ENCODE results near the gene SIL1. TPM values are rescaled to one million over a fixed set of nuclear protein-coding genes. Genes with fewer than 3 reads are reported as not detected.

The SIL1 gene
- 37.3 and 44.9 TPM in 2 replicates for total RNA-seq

GRCh38 chr5:139197710-139198669 lies at the start of gene SIL1:
Gene SIL1, minus strand, starts transcription at chr5:139198368. Its CDS starts 70,525 bp downstream, at chr5:139127843.

Other genes with a start within 250 kb of the SIL1 start
- 145 and 151 TPM in 2 replicates for gene MATR3, start 95.4 kb upstream of the SIL1 start, total RNA-seq
- 44.5 and 51.5 TPM in 2 replicates for gene PAIP2, start 143.5 kb upstream of the SIL1 start, total RNA-seq
- not detected in 2 replicates for gene SLC23A1, start 184.9 kb upstream of the SIL1 start, total RNA-seq
- not detected in 2 replicates for gene MZB1, start 191.5 kb upstream of the SIL1 start, total RNA-seq
- gene PROB1, start 196.7 kb upstream of the SIL1 start, total RNA-seq = 0.79 and 1.6 TPM in 2 replicates
- gene SPATA24, start 205.7 kb upstream of the SIL1 start, total RNA-seq = 5.3 and 5.4 TPM in 2 replicates
- 10.6 and 11.3 TPM in 2 replicates for gene DNAJC18, start 241.2 kb upstream of the SIL1 start, total RNA-seq

Measured in airway epithelial cell (primary cell).